GM10266 (cell line): ENCODE results near the gene C6orf141.
"Not testable (repeated sequence)": the region's sequence is repeated elsewhere in the genome, so short reads cannot be mapped to it uniquely, and the experiment has no call there.

Experiments used
- DNase-seq: peaks from one replicate; pipeline ENCODE4 v3.0.0; 2012; ENCODE audit errors: extremely low spot score
- TF ChIP-seq, protein P1 (sequence below): IDR thresholded peaks from 2 replicates; pipeline ENCODE4 v1.5.1; 2012; ENCODE audit warnings: mild to moderate bottlenecking, low read depth; ENCODE audit not compliant: control insufficient read depth, insufficient read depth; ENCODE audit errors: missing control alignments

C6orf141 gene

DNA sequence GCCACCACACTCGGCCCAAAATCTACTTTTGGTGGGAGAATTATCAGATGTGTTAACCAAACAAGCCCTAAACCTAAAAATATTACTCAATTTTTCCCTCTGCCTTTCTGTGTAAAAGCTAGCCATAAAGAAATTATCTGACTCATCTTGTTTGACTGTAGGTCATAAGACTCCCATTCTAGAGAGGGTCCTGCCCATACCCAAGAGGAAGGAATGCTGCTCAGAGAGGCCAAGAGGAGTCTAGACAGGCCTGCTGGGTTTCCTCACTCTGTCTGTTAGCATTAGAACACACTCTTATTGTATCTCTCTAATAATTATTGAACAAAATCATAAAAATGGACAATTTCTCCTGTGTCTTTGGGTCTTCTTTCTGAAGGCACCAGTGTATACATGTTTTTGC is 26.1 kb downstream of the C6orf141 start:
- TF ChIP-seq, protein P1, sequence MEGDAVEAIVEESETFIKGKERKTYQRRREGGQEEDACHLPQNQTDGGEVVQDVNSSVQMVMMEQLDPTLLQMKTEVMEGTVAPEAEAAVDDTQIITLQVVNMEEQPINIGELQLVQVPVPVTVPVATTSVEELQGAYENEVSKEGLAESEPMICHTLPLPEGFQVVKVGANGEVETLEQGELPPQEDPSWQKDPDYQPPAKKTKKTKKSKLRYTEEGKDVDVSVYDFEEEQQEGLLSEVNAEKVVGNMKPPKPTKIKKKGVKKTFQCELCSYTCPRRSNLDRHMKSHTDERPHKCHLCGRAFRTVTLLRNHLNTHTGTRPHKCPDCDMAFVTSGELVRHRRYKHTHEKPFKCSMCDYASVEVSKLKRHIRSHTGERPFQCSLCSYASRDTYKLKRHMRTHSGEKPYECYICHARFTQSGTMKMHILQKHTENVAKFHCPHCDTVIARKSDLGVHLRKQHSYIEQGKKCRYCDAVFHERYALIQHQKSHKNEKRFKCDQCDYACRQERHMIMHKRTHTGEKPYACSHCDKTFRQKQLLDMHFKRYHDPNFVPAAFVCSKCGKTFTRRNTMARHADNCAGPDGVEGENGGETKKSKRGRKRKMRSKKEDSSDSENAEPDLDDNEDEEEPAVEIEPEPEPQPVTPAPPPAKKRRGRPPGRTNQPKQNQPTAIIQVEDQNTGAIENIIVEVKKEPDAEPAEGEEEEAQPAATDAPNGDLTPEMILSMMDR, result no peak
- no peak for DNase-seq

DNA sequence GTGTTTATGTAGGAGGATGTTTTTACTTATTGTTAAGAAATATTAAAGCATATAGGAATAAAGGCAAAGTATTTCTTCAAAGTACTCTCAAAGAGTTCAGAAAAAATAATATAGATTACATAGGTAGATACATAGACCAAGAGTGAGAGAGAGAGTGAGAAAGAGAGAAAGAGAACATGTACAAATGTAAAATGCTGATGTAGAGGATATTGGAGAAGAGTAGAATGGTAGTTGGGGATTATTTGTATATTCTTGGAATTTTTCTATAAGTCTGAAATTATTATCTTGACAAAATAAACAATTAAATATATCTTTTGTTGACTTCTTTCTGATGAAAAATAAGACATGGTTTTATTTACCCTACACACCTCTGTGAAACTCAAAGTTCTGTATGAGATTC is 29.2 kb downstream of the C6orf141 start:
- no peak for DNase-seq
- TF ChIP-seq, protein P1, result no peak

GRCh38 chr6:49582529-49582928 is 32.1 kb downstream of the C6orf141 start:
- TF ChIP-seq, protein P1, result no peak
- no peak for DNase-seq

GRCh38 chr6:49587262-49587661 is 36.8 kb downstream of the C6orf141 start:
- DNase-seq, result not testable (repeated sequence)
